ENCODE data around the gene NNT.
"Not testable (repeated sequence)": the region's sequence is repeated elsewhere in the genome, so short reads cannot be mapped to it uniquely, and the experiment has no call there.

Gene NNT

GRCh38 chr5:43674536-43674935, 71.6 kb downstream of the NNT start:
- no peak for DNase-seq

DNA sequence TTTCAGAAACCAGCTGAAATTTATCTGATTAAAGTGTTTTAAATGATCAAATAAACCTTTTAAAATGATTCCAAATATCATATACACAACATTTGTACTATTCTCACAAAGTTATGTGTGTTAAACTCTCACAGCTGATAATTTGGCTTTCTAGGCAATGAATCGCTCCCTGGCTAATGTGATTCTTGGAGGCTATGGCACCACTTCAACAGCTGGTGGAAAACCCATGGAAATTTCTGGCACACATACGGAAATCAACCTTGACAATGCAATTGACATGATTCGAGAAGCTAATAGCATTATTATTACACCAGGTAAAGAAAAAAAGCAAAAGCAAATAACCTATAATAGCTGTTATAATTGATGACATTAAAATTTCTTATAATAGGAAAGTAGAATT, 72.4 kb downstream of the NNT start:
- DNase-seq: no peak

DNA sequence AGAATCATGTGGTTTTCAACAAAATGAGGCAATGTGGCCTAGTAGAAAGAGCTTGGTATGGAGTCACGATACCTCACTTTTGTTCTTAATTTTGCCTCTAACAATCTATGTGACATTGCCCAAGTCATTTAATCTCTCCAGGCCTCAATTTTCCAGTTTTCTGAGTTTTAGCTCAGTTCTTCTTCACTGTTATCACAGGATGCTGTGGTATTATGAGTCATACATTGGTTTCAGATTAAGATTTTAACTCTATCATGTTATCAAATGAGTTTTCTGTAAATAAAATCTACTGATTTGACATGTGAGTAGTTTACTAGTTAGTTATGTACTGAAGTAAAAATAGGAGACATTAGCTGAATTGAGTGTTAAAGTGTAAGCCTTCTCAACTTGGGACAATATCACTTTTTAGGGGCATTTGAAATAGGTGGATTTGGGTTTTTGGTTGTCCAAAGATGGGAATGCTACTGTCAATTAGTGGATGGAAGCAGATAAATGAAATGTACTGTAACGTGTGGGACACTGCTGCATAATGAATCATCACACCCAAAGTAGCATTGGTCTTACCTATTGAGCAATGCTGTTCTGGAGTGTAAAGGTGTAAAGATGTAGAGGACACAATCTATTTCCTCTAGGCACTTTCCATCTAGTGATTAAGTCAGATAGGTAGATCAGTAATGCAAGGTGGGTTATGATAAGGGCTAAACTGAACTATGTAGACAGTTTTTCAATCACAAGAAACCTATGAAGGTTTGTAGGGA, 73.3 kb downstream of the NNT start:
- DNase-seq: no peak

DNA sequence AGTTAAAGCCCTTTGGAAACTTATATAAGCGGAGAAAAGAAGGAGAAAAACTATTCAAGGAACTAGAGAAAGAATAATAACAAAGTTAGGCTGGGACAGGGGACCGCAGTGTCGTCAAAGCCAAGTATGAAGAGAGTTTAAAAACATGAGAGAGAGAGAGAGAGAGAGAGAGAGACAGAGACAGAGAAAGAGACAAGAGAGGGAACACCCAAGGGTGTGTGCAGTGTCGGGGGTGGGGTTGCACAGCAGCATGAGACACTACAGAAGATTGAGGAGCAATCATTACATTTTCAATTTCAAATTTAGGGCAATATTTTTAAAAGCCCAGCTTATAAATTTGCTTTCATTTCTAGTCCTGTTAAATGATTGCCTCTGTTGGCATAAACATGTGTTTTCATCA, 74.3 kb downstream of the NNT start:
- no peak for DNase-seq

DNA sequence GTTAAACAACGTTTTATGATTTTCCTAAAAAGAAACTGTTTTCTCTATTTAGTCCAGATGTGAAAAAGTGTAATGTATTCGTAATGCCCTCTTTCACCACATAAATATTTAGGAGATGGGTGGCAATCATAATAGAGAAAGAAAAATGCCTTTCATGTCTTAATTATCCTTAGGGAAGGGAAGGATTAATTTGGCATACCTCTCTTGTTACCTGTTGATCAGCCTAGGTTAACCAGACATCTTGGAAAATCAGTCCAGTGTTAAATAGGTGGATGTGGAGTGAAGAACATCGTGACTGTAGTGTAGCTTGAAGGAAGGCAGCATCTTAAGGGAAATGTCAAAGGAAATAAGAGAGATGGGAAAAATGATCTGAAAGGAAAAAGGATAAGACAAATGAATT, 76.2 kb downstream of the NNT start:
- no peak for DNase-seq

- no peak for DNase-seq
Measured at GRCh38 chr5:43680286-43680685, 77.3 kb downstream of the NNT start.

- DNase-seq: no peak
Measured at GRCh38 chr5:43683884-43684471, 81.0 kb downstream of the NNT start.

DNA sequence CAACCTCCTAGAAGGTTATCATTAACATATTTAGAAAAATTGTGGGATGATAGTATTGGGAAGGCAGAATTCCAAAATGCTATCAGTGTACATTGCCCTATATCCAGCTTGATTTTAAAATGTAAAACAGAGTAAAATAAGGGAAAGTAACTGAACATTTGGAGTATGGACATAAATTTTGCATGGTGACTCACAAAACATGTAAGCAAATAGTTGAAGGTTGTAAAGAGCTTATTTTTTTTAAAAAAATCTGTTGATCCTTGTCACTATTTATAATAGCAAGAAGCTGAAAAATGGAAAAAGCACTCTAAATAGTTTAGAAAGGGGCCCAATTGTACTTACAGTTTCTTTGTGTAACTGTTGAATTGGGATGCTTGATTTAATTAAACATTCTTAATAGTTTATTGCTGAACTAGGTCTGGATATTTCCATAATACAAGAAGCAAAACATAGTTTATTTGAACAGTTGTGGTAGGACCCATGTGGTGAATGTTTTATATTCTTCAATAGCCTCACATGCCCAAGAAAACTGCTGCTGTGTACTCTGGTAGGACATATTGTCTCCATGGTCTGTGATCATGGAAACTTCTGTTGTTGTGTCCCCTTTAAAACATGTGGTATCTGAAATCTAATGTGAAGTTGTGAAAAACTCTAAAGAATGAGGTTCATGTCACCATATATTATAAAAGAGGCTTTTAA, 82.4 kb downstream of the NNT start:
- DNase-seq: no peak

DNA sequence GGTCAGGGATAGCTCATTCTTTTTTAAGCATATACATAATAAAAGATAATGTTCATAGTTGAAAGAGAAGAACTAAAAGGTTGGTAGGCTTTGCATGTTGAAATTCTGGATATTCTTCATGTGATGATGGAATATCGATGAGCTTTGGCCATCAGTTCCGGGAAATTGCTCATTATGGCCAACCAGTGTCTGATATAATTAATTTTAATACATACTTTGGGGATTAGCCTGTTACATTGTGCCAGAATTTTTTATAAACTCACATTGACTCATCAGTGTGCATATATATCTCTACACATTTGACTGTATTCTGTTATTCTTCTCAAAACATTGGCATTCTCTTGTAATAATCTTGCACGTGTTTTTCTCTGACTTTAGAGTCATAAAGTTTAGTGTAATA, 84.3 kb downstream of the NNT start:
- no peak for DNase-seq

- no peak for DNase-seq
Measured at GRCh38 chr5:43691275-43691674, 88.3 kb downstream of the NNT start.

- no peak for DNase-seq
Measured at GRCh38 chr5:43691893-43692292, 88.9 kb downstream of the NNT start.

DNA sequence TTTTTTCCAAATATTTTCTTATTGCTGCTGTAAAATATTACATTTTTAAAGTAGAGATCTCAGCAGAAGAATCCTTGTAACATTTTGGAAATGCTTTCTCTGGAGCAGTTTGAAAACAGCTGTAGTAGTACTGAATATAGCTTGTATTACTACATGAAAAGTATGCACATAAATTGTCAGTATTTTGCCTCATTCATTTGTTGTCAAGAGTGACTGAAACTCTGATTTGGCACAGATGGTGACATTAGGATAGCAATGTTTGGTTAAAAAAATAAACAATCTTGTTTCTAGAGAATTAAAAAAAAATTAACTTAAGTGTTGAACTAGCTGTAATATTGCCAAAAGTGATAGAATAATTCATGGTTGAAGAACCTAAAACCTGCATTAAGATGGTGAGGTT, 90.4 kb downstream of the NNT start:
- no peak for DNase-seq

GRCh38 chr5:43694027-43694426, 91.0 kb downstream of the NNT start:
- DNase-seq: no peak

DNA sequence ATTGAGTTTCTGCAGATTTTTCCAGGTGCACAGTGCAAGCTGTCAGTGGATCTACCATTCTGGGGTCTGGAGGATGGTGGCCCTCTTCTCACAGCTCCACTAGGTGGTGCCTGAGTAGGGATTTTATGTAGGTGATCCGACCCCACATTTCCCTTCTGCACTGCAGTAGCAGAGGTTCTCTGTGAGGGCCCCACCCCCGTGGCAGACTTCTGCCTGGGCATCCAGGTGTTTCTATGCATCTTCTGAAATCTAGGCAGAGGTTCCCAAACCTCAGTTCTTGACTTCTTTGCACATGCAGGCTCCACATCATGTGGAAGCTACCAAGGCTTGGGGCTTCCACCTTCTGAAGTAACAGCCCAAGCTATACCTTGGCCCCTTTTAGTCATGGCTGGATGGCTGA, 93.5 kb downstream of the NNT start:
- DNase-seq: not testable (repeated sequence)

GRCh38 chr5:43699910-43700309, 96.9 kb downstream of the NNT start:
- DNase-seq: no peak

DNA sequence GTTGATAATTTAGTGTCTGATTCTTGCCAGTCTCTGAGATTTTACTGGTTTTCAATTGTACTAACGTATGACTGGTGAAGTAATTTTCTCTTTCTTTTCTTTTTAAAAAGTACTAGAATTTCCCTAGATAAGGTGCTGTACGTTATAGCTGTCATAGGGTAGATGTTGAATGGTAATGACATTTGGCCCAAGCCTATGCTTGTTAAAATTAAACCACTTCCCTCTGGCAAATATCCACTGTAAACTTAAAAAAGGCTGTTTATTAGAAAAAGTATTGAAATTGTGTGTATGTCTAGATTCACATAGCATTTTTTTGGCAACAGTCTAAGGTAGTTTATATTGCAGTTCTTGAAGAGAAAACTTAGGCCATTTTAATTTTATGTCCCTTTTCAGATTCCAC, 97.6 kb downstream of the NNT start:
- no peak for DNase-seq

DNA sequence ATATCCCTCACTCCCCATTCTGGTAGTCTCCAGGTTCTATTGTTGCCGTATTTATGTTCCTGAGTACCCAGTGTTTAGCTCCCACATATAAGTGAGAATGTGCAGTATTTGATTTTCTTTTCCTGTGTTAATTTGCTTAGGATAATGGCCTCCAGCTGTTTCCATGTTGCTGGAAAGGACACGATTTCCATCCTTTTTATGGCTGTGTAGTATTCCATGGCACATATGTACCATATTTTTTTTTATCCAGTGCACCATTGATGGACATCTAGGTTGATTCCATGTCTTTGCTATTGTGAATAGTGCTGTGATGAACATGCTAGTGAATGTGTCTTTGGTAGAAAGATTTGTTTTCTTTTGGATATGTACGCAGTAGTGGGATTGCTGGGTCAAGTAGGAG, 98.2 kb downstream of the NNT start:
- no peak for DNase-seq

DNA sequence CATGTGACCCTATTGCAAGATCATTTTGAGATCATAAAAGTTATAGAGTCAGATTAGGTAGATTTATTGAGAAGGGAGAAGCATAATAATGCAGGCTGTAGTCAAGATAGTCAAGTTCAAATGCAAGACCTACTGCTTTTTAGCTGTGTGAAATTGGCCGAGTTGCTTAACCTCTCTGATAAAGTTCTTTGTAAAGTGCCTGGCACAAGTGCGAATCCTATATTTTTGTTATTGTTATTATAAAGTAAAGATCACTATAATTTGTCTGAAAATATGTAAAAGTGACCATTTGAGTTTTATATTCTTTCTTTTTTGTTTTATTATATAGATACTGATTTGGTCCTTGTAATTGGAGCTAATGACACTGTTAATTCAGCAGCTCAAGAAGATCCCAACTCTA, 99.3 kb downstream of the NNT start:
- DNase-seq: no peak

- DNase-seq: no peak
Measured at GRCh38 chr5:43702815-43703214, 99.8 kb downstream of the NNT start.

- DNase-seq: no peak
Measured at GRCh38 chr5:43704243-43704642, 101.3 kb downstream of the NNT start.

DNA sequence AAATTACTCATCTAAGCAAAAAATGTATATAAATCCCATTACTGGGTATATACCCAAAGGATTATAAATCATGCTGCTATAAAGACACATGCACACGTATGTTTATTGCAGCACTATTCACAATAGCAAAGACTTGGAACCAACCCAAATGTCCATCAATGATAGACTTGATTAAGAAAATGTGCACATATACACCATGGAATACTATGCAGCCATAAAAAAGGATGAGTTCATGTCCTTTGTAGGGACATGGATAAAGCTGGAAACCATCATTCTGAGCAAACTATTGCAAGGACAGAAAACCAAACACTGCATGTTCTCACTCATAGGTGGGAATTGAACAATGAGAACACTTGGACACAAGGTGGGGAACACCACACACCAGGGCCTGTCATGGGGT, 103.6 kb downstream of the NNT start:
- not testable (repeated sequence) for DNase-seq

DNA sequence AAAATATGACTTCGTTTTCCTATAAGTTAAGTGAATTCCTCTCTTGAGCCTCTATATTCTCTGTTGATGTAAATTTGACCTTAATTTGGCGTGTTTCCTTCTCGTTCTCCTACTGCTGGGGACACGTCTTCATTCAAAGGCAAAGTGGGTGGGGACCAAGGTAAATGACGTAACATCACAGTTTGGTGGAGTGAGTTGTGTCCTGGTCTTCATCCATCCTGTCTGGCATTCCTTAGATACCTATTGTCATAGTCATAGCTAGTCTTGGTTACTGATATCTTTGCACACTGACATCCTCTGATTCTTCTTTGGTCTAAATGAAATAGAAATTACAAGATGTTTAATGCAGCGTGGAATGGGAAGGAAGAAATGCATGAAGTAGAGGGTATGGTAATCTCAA, 108.5 kb downstream of the NNT start:
- DNase-seq: no peak

DNA sequence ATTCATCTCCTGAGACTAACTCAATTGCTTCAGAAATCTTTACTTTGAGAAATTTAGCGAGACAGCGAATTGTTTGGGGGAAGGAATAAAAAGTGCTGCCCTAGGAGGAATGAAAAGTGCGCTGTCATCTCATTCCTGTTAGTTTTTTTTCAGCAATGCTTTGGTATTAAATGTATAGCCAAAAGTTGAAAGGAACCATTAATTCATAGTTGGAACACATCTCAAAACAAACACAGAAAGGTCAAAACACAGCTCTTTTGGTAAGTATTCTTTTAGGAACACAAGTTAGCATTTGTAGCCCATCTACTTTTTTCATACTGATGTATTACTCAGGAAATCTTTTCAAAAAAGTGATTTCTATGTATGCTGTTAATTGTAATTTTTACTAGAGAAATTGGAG, 109.1 kb downstream of the NNT start:
- no peak for DNase-seq

DNA sequence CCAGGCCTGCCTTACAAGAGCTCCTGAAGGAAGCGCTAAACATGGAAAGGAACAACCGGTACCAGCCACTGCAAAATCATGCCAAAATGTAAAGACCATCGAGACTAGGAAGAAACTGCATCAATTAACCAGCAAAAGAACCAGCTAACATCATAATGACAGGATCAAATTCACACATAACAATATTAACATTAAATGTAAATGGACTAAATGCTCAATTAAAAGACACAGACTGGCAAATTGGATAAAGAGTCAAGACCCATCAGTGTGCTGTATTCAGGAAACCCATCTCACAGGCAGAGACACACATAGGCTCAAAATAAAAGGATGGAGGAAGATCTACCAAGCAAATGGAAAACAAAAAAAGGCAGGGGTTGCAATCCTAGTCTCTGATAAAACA, 116.8 kb downstream of the NNT start:
- not testable (repeated sequence) for DNase-seq

All from CD4-positive, alpha-beta T cell treated with Interferon alpha-2 for 1 hour (primary cell).